ENCODE data around the gene DGCR8.

- TF ChIP-seq POLR2A (IDR thresholded peaks at IDR 0.05): no peak
- no peak for TF ChIP-seq CTCF (IDR thresholded peaks at IDR 0.05)
- TF ChIP-seq POLR2AphosphoS5 (IDR thresholded peaks at IDR 0.05): no peak
These were observed 77.6 kb downstream of the DGCR8 start for GRCh38 chr22:20157430-20158183.
